WTC11 (cell line): ENCODE data around the gene RIMBP2. TPM values are rescaled to one million over a fixed set of nuclear protein-coding genes. Genes with fewer than 3 reads are reported as not detected.

Source experiments
- ATAC-seq: fragments of 200-7000 bp; cut with Tn5 transposase; 2 replicates; pipeline ENCODE4 v1.10.0; 2021; ENCODE audit warnings: mild to moderate bottlenecking, moderate library complexity
- CTCF ChIA-PET: fragments of 300-600 bp; sonication (Branson Sonifier 250); formaldehyde crosslinking; loops from one replicate; lab custom pipeline; 2021; ENCODE audit warnings: antibody characterized with exemption; lab: Charles Lee
- POLR2A ChIA-PET: fragments of 350-600 bp; sonication (Branson Sonifier 250); formaldehyde crosslinking; loops from one replicate; lab custom pipeline; 2021; ENCODE audit warnings: antibody characterized with exemption; lab: Charles Lee
- DNase-seq: peaks from one replicate; pipeline ENCODE4 v3.0.0; 2021; ENCODE audit warnings: low spot score
- H3K27ac Mint-ChIP-seq: 2 replicates; pipeline ENCODE4 v1.8.0; 2021; ENCODE audit warnings: mixed read lengths
- H3K27me3 Mint-ChIP-seq: 2 replicates; pipeline ENCODE4 v1.8.0; 2021; ENCODE audit warnings: low read depth, mild to moderate bottlenecking, moderate library complexity, mixed read lengths
- H3K36me3 Mint-ChIP-seq: 2 replicates; pipeline ENCODE4 v1.8.0; 2021; ENCODE audit warnings: mixed read lengths
- H3K4me1 Mint-ChIP-seq: 2 replicates; pipeline ENCODE4 v1.8.0; 2022; ENCODE audit warnings: mixed read lengths
- H3K4me3 Mint-ChIP-seq: 2 replicates; pipeline ENCODE4 v1.8.0; 2021; ENCODE audit warnings: mild to moderate bottlenecking, moderate library complexity, mixed read lengths
- H3K9me3 Mint-ChIP-seq: 2 replicates; pipeline ENCODE4 v1.8.0; 2021; ENCODE audit warnings: mixed read lengths
- AFF4 ChIP-seq: sonication (generic); formaldehyde crosslinking; IDR thresholded peaks from 2 replicates; pipeline ENCODE4 v1.8.1; 2023; ENCODE audit warnings: mild to moderate bottlenecking, missing genetic modification reagents, borderline replicate concordance
- ATF3 ChIP-seq: sonication (generic); formaldehyde crosslinking; conservative IDR thresholded peaks from 2 replicates; pipeline ENCODE4 v1.8.1; 2022; ENCODE audit warnings: mild to moderate bottlenecking, missing genetic modification reagents
- E2F4 ChIP-seq: sonication (generic); formaldehyde crosslinking; IDR thresholded peaks from 2 replicates; pipeline ENCODE4 v1.8.1; 2022; ENCODE audit warnings: low read depth, mild to moderate bottlenecking, moderate library complexity, missing genetic modification reagents, borderline replicate concordance
- ELF4 ChIP-seq: sonication (generic); formaldehyde crosslinking; IDR thresholded peaks from 2 replicates; pipeline ENCODE4 v1.8.1; 2022; ENCODE audit warnings: low read depth, mild to moderate bottlenecking, moderate library complexity, missing genetic modification reagents
- ERG ChIP-seq: fragments of 250-450 bp; sonication (Bioruptor Pico); IDR thresholded peaks from 2 replicates; pipeline ENCODE4 v1.8.0; 2021; ENCODE audit warnings: mild to moderate bottlenecking
- GRHL2 ChIP-seq: fragments of 250-450 bp; sonication (Bioruptor Pico); IDR thresholded peaks from 2 replicates; pipeline ENCODE4 v1.8.0; 2022; ENCODE audit warnings: mild to moderate bottlenecking, moderate library complexity; ENCODE audit not compliant: insufficient replicate concordance, severe bottlenecking
- HMGXB4 ChIP-seq: sonication (generic); formaldehyde crosslinking; IDR thresholded peaks from 2 replicates; pipeline ENCODE4 v1.8.1; 2023; ENCODE audit warnings: mild to moderate bottlenecking, moderate library complexity, missing genetic modification reagents
- MXD4 ChIP-seq: fragments of 250-450 bp; sonication (Bioruptor Pico); IDR thresholded peaks from 2 replicates; pipeline ENCODE4 v1.8.0; 2021; ENCODE audit warnings: mild to moderate bottlenecking, moderate library complexity, borderline replicate concordance
- NFE2L1 ChIP-seq: sonication (generic); formaldehyde crosslinking; IDR thresholded peaks from 2 replicates; pipeline ENCODE4 v1.8.1; 2023; ENCODE audit warnings: missing genetic modification reagents
- NFYB ChIP-seq: sonication (generic); formaldehyde crosslinking; conservative IDR thresholded peaks from 2 replicates; pipeline ENCODE4 v1.8.0; 2022; ENCODE audit warnings: low read depth, missing genetic modification reagents
- NR2C2 ChIP-seq: sonication (generic); formaldehyde crosslinking; IDR thresholded peaks from 2 replicates; pipeline ENCODE4 v1.8.0; 2022; ENCODE audit warnings: mild to moderate bottlenecking, missing genetic modification reagents
- OVOL2 ChIP-seq: fragments of 250-450 bp; sonication (Bioruptor Pico); IDR thresholded peaks from 2 replicates; pipeline ENCODE4 v1.9.0; 2021; ENCODE audit warnings: mild to moderate bottlenecking, borderline replicate concordance
- PRRX2 ChIP-seq: fragments of 250-450 bp; sonication (Bioruptor Pico); IDR thresholded peaks from 2 replicates; pipeline ENCODE4 v1.8.0; 2021; ENCODE audit warnings: mild to moderate bottlenecking
- RELA ChIP-seq: sonication (generic); formaldehyde crosslinking; IDR thresholded peaks from 2 replicates; pipeline ENCODE4 v1.8.1; 2022; ENCODE audit warnings: missing genetic modification reagents, mild to moderate bottlenecking, borderline replicate concordance
- SOX15 ChIP-seq: fragments of 250-450 bp; sonication (Bioruptor Pico); IDR thresholded peaks from 2 replicates; pipeline ENCODE4 v1.9.0; 2021; ENCODE audit warnings: mild to moderate bottlenecking
- TCF7 ChIP-seq: sonication (generic); formaldehyde crosslinking; IDR thresholded peaks from 2 replicates; pipeline ENCODE4 v1.8.0; 2022; ENCODE audit warnings: mild to moderate bottlenecking, low read depth, missing genetic modification reagents, moderate library complexity
- TEAD4 ChIP-seq: sonication (generic); formaldehyde crosslinking; IDR thresholded peaks from 2 replicates; pipeline ENCODE4 v1.8.0; 2022; ENCODE audit warnings: mild to moderate bottlenecking, missing genetic modification reagents
- TP53 ChIP-seq: sonication (generic); formaldehyde crosslinking; IDR thresholded peaks from 2 replicates; pipeline ENCODE4 v1.8.1; 2023; ENCODE audit warnings: mild to moderate bottlenecking, missing genetic modification reagents
- ZMAT4 ChIP-seq: fragments of 250-450 bp; sonication (Bioruptor Pico); IDR thresholded peaks from 2 replicates; pipeline ENCODE4 v1.9.0; 2021; ENCODE audit warnings: mild to moderate bottlenecking
- ZNF138 ChIP-seq: sonication (generic); formaldehyde crosslinking; conservative IDR thresholded peaks from 2 replicates; pipeline ENCODE4 v1.8.1; 2022; ENCODE audit warnings: mild to moderate bottlenecking, moderate library complexity, missing genetic modification reagents
- ZNF263 ChIP-seq: sonication (generic); formaldehyde crosslinking; IDR thresholded peaks from 2 replicates; pipeline ENCODE4 v1.8.1; 2022; ENCODE audit warnings: low read depth, mild to moderate bottlenecking, moderate library complexity, missing genetic modification reagents
- ZNF532 ChIP-seq: fragments of 250-450 bp; sonication (Bioruptor Pico); IDR thresholded peaks from 2 replicates; pipeline ENCODE4 v1.9.0; 2021; ENCODE audit warnings: mild to moderate bottlenecking, borderline replicate concordance
- ZSCAN18 ChIP-seq: fragments of 250-450 bp; sonication (Bioruptor Pico); IDR thresholded peaks from 2 replicates; pipeline ENCODE4 v2.1.2; 2022; ENCODE audit warnings: mild to moderate bottlenecking, moderate library complexity
- total RNA-seq: library from RNA; stranded (reverse); gene quantifications from 3 replicates; pipeline ENCODE4 v1.2.3, GENCODE V29; 2021

Gene RIMBP2
- total RNA-seq, 1 experiment from 2014 or later, result 2.6 TPM

GRCh38 chr12:130621696-130622298 lies 94.3 kb downstream of the RIMBP2 start (continued):
- no peak for TF ChIP-seq E2F4 (CRISPR knock-in tag)
- TF ChIP-seq RELA, result no peak
- TF ChIP-seq MXD4, result no peak
- no peak for TF ChIP-seq SOX15 (CRISPR knock-in tag)
- TF ChIP-seq ZNF263 (CRISPR knock-in tag), result no peak
- no peak for TF ChIP-seq AFF4 (CRISPR knock-in tag)
- no peak for TF ChIP-seq GRHL2 (CRISPR knock-in tag)
- no peak for TF ChIP-seq ATF3 (CRISPR knock-in tag)
- TF ChIP-seq ZMAT4, result no peak
- no peak for TF ChIP-seq ZNF138 (CRISPR knock-in tag)
- no peak for TF ChIP-seq NR2C2 (CRISPR knock-in tag)
- TF ChIP-seq ERG (CRISPR knock-in tag), result no peak
- TF ChIP-seq TCF7, result no peak
- no peak for TF ChIP-seq OVOL2 (CRISPR knock-in tag)
- TF ChIP-seq NFE2L1 (CRISPR knock-in tag), result no peak
- TF ChIP-seq NFYB (CRISPR knock-in tag), result no peak

- Mint-ChIP-seq H3K9me3 (peaks cover 8% of the 10 kb centered on the region; the same call in 1 of the 2 replicates), H3K4me1 (peaks cover 7% of the 10 kb centered on the region), H3K4me3 (no peak overlapping the region), H3K36me3 (no peaks in the 10 kb centered on the region), H3K27ac (no peak overlapping the region), H3K27me3 (no peaks in the 10 kb centered on the region)
- ChIA-PET CTCF (no interaction called here), POLR2A (no interaction called here)
- ATAC-seq (no peak), DNase-seq (no peak)
- TF ChIP-seq ZSCAN18, result no peak
- no peak for TF ChIP-seq TEAD4 (CRISPR knock-in tag)
- no peak for TF ChIP-seq TP53
- TF ChIP-seq ZNF532, result no peak
- TF ChIP-seq PRRX2 (CRISPR knock-in tag), result no peak
- no peak for TF ChIP-seq ELF4
- no peak for TF ChIP-seq HMGXB4 (CRISPR knock-in tag)
Measured at GRCh38 chr12:130620756-130621155, 95.3 kb downstream of the RIMBP2 start.
